Loucy (cell line): ENCODE measurements around the gene POU2F3.

ENCODE experiments used
- CTCF ChIP-seq: fragments of 200-600 bp; sonication (generic); conservative IDR thresholded peaks from 2 replicates; pipeline ENCODE4 v1.5.1; 2014; ENCODE audit warnings: mild to moderate bottlenecking, antibody characterized with exemption, low read length
- EZH2phosphoT487 ChIP-seq: fragments of 200-600 bp; IDR thresholded peaks from 2 replicates; pipeline ENCODE4 v1.6.1; 2018; ENCODE audit warnings: antibody characterized with exemption, mild to moderate bottlenecking, moderate library complexity, borderline replicate concordance

- TF ChIP-seq CTCF (no peak), EZH2phosphoT487 (no peak)
Observed at GRCh38 chr11:120223793-120224192, 16.1 kb upstream of the POU2F3 start.
